IgD-negative memory B cell (primary cell): ENCODE measurements around the gene NR3C1. TPM values are rescaled to one million over a fixed set of nuclear protein-coding genes. Genes with fewer than 3 reads are reported as not detected.
A peak's percentile ranks its signal among the peaks of the same experiment; 100 is the strongest.

Experiments
- H3K27ac Mint-ChIP-seq, 3 donors: one replicate each; pipeline ENCODE4 v1.8.0; 2020 to 2022; ENCODE audit warnings: mild to moderate bottlenecking in 3 of 3, mixed read lengths in 3 of 3, moderate library complexity in 1 of 3
- H3K27me3 Mint-ChIP-seq: one replicate; pipeline ENCODE4 v1.8.0; 2021; ENCODE audit warnings: mixed read lengths
- H3K36me3 Mint-ChIP-seq: one replicate; pipeline ENCODE4 v1.8.0; 2020; ENCODE audit warnings: mild to moderate bottlenecking, mixed read lengths
- H3K4me1 Mint-ChIP-seq, 3 donors: one replicate each; pipeline ENCODE4 v1.8.0; 2020 to 2022; ENCODE audit warnings: mixed read lengths in 3 of 3, mild to moderate bottlenecking in 1 of 3
- H3K4me3 Mint-ChIP-seq, 4 donors: one replicate each; pipeline ENCODE4 v1.8.0; 2020 to 2022; ENCODE audit warnings: mild to moderate bottlenecking in 4 of 4, mixed read lengths in 4 of 4, moderate library complexity in 3 of 4
- H3K9me3 Mint-ChIP-seq, 3 donors: one replicate each; pipeline ENCODE4 v1.8.0; 2020 to 2021; ENCODE audit warnings: mixed read lengths in 3 of 3, mild to moderate bottlenecking in 1 of 3
- polyA plus RNA-seq: library from polyadenylated mRNA; unstranded; fragments of 300-500 nt; fragmentation: Illumina TruSeq; gene quantifications from one replicate; pipeline ENCODE4 v1.2.3, GENCODE V29; 2021

The NR3C1 gene
- polyA plus RNA-seq, 1 donor from 2014 or later, result 78.4 TPM

DNA sequence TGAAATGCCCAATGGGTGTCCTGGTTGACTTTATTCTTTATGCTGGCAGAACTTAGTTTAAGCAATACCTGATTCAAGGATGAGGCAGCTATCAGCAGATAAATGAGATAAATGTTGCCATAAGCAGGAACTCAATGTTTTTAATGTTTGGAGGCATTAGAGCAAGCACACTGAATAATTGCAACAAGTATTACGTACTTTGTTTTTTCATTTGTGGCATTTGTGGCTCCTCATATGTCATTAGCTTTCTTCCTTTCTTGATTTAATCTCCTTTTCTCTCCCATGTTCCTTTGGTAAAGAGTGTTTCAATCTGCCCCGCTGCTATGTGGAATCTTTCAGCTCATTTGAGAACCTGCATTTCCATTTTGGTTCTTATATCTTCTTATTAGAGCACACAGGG, 6.4 kb upstream of the NR3C1 start:
- Mint-ChIP-seq H3K4me3 (peak overlapping the region in 1 of 4 donors; percentile 16), H3K27ac (no peak overlapping the region), H3K4me1 (peaks cover 15 to 19% (median 17%) of the 10 kb centered on the region in 3 donors), H3K9me3 (no peaks in the 10 kb centered on the region), H3K27me3 (peaks cover 1% of the 10 kb centered on the region), H3K36me3 (no peaks in the 10 kb centered on the region)

DNA sequence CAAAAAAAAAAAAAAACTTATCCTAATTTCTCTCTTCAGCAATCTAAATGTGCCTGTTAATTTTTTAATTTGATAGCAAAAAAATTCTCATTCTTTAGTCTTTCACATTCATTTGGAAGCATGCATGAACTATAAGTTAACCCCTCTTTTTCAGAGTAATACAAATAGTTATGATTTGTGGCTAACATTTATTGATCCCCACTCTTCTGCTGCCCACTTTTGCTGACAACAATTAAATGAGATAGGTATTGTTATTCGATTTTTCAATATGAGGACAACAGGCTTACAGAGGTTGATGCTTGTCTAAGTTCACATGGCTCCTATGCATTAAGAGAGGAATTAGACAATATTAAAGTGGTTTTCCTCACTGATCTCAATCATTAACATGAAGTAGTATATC, 2.9 kb upstream of the NR3C1 start:
- H3K9me3 Mint-ChIP-seq, result no peaks in the 10 kb centered on the region
- H3K4me3 Mint-ChIP-seq, result peak overlapping the region in 2 of 4 donors; percentile 72 to 99

DNA sequence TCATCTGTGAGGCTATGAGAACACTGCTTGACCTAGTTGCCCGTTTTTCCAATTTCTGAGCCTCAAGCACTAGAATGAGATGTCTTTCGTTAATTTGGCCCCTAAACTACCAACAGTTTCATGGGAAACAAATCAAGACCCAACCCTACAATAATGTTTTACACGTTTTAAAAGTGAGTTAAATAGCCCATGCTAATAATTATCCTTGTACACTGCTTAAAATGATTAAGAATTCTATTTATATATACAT, 2.3 kb upstream of the NR3C1 start:
- Mint-ChIP-seq H3K9me3 (no peaks in the 10 kb centered on the region), H3K27me3 (no peaks in the 10 kb centered on the region), H3K4me1 (peaks cover 14 to 16% (median 15%) of the 10 kb centered on the region in 3 donors), H3K27ac (peak overlapping the region; percentile 98 to 100 (median 99)), H3K4me3 (peak overlapping the region; percentile 95 to 99 (median 99)), H3K36me3 (peaks cover under 1% of the 10 kb centered on the region)

More for the DNA sequence above, 2.9 kb upstream of the NR3C1 start:
- no peaks in the 10 kb centered on the region for H3K36me3 Mint-ChIP-seq
- peak overlapping the region in 2 of 3 donors; percentile 65 to 100 for H3K27ac Mint-ChIP-seq
- H3K27me3 Mint-ChIP-seq, result no peaks in the 10 kb centered on the region
- H3K4me1 Mint-ChIP-seq, result peaks cover 7 to 10% (median 9%) of the 10 kb centered on the region in 3 donors

DNA sequence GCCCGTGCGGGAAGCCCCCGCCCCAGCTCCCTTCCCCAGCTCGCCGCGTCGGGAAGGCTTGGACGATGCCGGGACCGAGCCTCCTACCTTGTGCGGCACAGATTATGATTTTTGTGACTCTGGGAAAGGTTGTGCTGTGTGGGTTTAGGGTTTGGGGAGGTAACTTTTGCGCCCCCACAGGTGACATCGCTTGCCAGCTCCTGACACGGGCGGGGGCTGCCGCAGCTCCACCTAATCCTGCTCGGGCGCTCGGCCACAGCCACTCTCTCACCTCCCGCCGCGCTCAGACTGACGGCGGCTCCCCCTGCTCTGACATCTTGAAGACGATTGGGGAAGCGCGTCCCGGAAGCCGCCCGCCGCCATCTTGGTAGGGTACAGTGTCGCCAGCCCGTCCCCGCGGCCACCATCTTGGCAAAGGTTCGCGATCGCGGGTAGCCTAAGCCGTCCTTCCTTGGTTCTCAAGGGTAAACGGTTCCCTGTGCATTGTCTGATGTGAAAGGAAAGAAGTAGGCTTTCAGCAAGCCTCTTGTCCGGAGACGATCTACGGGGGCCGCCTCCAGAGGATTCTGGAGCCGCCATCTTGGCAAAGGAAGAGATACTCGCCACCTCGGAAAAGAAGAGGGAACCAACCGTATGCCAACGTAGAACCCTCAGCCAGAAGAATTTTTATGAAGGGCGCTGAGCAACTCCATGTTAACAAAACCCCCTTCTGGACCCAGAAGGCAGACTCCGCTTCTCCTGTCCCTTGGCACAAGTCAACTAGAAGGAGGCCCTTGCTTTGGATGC, 1.8 kb upstream of the NR3C1 start:
- Mint-ChIP-seq H3K4me1 (peaks cover 19 to 22% (median 21%) of the 10 kb centered on the region in 3 donors), H3K27ac (peak overlapping the region; percentile 98 to 100 (median 99)), H3K4me3 (peak overlapping the region; percentile 95 to 99 (median 99)), H3K36me3 (peaks cover 5% of the 10 kb centered on the region), H3K27me3 (no peaks in the 10 kb centered on the region), H3K9me3 (no peaks in the 10 kb centered on the region)

DNA sequence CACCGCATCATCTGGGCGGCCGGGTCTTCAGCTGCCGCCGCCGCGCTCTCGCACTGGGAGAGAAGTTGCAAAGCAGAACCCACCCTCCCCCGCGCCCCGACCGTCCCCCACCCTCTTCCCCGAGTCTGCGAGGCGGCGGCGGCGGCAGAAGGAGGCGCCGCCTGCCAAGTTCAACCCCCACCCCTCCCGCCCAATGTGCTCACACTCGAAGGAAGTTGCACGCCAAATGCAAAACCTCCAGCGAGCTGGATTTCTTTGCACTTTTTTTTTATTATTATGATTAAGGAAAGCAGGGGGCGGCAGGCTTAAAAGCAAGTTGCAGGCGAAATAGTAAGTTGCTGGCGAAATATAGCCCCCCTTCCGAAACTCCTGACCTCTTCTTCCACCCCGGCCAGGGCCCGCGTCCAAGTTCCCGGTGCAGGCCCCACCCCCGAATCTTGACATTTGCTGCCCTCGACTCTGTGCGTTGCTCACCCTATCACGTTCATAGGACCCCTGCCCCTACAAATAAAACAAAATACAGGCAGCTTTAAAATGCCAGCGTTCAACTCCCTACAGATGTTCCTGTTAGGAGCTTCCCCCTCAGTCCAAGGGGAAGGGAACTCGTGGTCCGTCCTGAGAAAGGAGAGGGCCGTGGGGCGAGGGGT, 1.1 kb upstream of the NR3C1 start:
- Mint-ChIP-seq H3K4me1 (peaks cover 25 to 29% (median 28%) of the 10 kb centered on the region in 3 donors), H3K36me3 (peaks cover 7% of the 10 kb centered on the region), H3K9me3 (no peaks in the 10 kb centered on the region), H3K4me3 (peak overlapping the region; percentile 95 to 99 (median 99)), H3K27ac (peak overlapping the region; percentile 98 to 100 (median 99)), H3K27me3 (no peaks in the 10 kb centered on the region)

DNA sequence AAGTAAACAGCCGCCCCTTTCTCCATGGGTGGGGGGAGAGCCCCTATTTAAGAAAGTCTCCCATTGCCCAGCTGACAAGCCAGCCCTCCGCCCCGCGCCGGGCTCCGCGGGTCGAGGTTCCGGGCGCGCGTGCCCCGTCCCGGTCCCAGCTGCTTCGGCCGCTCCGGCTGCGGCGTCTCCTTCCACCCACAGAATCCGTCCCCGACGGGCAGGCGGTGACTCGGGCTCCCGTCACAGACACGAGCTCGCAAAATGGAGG, 223 bp downstream of the NR3C1 start:
- peak overlapping the region; percentile 89 to 99 (median 94) for H3K4me3 Mint-ChIP-seq
- no peaks in the 10 kb centered on the region for H3K27me3 Mint-ChIP-seq
- H3K4me1 Mint-ChIP-seq, result peaks cover 37 to 42% (median 39%) of the 10 kb centered on the region in 3 donors
- peak overlapping the region; percentile 59 to 100 (median 89) for H3K27ac Mint-ChIP-seq
- H3K36me3 Mint-ChIP-seq, result peaks cover 7% of the 10 kb centered on the region
- H3K9me3 Mint-ChIP-seq, result no peaks in the 10 kb centered on the region

DNA sequence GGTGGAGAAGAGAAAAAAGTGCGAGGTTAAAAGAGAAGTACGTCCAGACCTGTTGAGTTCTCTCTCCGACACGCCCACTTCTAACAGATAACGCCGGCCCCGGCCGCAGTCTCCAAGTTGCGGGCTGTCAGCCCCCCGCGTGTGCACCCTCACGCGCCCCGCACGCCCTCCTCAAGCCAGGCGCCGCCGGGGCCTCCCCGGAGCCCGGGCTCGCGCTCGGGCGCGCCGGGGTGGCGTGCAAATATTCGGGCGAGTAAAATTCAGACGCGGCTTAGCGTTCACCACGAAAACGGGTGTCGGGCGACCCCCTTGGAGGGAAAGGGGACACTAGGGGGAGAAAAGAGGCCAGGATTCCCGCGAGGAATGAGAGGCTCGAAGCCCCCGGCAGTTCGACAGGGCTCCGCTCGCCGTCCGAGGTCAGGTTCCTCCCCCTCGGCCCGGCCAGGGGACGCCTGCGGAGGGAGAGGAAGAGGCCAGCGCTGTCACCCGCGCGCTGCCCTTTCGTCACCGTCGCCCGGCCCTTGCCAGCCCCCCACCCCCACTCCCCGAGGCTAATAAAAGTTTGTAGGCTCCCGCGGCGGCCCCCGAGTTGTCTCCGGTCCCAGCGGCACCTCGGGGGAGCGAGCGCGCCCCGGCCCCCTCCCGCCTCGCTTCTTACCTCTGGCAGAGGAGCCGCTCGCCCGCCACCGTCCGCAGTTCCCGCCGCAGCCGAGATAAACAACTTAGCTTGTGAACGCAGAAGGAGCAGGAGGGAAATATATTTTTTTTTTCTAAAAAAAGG, 743 bp downstream of the NR3C1 start:
- H3K4me1 Mint-ChIP-seq, result peaks cover 37 to 43% (median 39%) of the 10 kb centered on the region in 3 donors
- no peaks in the 10 kb centered on the region for H3K27me3 Mint-ChIP-seq
- peak overlapping the region; percentile 87 to 100 (median 90) for H3K27ac Mint-ChIP-seq
- H3K36me3 Mint-ChIP-seq, result peaks cover 7% of the 10 kb centered on the region
- peak overlapping the region; percentile 89 to 99 (median 96) for H3K4me3 Mint-ChIP-seq
- no peaks in the 10 kb centered on the region for H3K9me3 Mint-ChIP-seq

DNA sequence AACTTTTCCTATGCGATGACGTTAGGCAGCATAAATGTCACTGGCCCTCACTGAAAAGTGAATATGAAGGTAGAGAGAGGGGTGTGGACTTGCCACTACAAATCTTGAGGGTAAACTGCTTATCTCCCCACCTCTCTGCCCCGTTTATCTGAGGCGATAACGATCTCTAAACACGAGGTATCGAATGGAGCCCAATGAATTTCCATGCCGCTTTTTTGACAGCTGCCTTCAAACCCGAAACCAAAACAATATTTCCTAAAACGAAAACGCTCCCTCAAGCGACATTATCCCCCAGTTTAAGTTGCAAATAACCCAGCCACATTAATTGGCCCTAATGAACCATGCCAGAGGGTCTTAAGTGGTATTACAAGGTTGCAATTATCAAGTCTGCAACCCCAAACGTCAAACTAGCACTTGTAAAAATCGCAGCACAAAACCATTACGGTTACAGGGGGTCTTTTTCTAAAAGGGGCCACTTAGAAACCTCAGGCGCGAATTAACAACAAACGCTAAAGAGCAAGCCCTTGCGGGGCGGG, 1.4 kb downstream of the NR3C1 start:
- Mint-ChIP-seq H3K4me3 (peak overlapping the region; percentile 89 to 99 (median 96)), H3K4me1 (peaks cover 37 to 49% (median 42%) of the 10 kb centered on the region in 3 donors), H3K27ac (peak overlapping the region; percentile 87 to 100 (median 90)), H3K27me3 (no peaks in the 10 kb centered on the region), H3K9me3 (no peaks in the 10 kb centered on the region), H3K36me3 (peaks cover 7% of the 10 kb centered on the region)

DNA sequence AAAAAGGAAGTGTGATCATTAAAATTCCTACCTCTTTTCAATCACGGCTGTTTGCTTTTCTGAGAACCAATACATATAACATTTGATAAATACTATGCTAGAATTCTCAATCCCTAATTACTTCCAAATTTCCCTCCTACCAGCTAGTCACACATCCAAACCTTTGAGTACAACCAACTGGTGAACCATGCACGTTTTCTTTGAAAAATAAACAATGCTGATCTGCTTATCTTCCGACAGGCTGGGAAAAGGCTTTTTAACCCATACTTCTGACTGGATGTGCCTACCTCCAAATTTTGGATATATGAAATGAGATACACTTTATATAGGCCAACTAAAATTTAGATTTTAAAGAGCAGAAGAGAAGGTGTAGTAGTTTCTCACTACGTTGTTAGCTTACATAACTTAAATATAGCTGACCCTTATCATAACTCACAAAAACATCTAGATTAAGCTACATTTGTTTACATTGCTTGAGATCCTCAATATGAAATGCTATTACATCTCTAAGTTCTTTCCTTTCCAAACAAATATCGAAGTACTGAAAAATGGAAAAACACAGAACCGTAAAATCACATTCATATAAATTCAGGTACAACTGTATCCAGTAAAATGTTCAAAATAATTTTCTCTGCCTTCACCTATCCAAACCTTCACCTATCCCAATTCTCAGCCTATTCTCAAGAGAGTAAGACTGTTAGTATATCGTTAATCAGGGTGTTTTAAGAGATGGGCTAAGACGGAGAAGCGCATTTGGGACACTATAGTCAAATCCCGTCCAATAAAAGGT, 2.1 kb downstream of the NR3C1 start:
- Mint-ChIP-seq H3K9me3 (no peaks in the 10 kb centered on the region), H3K4me3 (peak overlapping the region; percentile 89 to 99 (median 96)), H3K4me1 (peaks cover 40 to 54% (median 46%) of the 10 kb centered on the region in 3 donors), H3K27me3 (no peaks in the 10 kb centered on the region), H3K27ac (peak overlapping the region in 2 of 3 donors; percentile 90 to 100), H3K36me3 (peaks cover 7% of the 10 kb centered on the region)

DNA sequence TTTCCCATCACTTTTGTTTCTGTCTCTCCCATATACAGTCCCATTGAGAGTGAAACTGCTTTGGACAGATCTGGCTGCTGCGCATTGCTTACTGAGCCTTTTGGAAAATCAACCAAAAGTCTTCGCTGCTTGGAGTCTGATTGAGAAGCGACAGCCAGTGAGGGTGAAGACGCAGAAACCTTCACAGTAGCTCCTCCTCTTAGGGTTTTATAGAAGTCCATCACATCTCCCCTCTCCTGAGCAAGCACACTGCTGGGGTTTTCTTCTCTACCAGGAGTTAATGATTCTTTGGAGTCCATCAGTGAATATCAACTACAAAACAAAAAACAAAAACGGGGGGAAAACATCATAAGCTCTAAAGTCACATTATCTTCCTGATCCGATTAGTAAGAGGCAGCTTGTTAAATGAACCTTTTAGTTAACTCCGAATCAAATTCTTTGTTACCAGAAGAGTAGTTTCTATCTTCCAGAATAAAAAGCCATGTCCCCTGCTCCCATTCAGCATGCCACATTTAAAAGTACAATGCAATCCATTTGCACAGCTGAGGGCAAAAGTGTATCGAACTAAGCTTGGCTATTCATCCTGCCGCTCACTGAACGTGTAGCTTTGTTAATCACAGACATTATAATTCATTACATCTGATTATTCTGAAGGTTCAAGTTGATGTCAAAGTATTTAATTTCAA, 2.8 kb downstream of the NR3C1 start:
- Mint-ChIP-seq H3K4me1 (peaks cover 45 to 62% (median 50%) of the 10 kb centered on the region in 3 donors), H3K4me3 (peak overlapping the region; percentile 89 to 99 (median 96)), H3K36me3 (peaks cover 7% of the 10 kb centered on the region), H3K27me3 (no peaks in the 10 kb centered on the region), H3K9me3 (no peaks in the 10 kb centered on the region), H3K27ac (peak overlapping the region in 2 of 3 donors; percentile 47 to 100)

DNA sequence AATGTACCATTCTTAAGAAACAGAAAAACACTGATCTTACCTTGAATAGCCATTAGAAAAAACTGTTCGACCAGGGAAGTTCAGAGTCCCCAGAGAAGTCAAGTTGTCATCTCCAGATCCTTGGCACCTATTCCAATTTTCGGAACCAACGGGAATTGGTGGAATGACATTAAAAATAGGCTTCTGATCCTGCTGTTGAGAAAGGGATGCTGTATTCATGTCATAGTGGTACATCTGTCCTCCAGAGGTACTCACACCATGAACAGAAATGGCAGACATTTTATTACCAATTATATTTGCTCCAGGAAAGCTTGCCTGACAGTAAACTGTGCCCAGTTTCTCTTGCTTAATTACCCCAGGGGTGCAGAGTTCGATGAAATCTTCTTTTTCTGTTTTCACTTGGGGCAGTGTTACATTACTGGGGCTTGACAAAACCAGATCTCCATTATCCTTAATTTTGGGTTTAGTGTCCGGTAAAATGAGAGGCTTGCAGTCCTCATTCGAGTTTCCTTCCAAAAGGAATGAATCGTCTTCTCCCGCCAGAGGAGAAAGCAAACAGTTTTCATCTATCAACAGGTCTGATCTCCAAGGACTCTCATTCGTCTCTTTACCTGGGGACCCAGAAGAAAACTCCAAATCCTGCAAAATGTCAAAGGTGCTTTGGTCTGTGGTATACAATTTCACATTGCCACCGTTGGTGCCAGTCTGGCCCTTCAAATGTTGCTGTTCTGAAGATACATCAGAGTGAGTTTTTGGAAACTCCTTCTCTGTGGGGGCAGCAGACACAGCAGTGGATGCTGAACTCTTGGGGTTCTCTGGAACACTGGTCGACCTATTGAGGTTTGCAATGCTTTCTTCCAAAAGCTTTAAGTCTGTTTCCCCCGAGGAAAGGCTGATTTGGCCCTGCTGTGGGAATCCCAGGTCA, 3.6 kb downstream of the NR3C1 start:
- H3K4me1 Mint-ChIP-seq, result peaks cover 49 to 67% (median 54%) of the 10 kb centered on the region in 3 donors
- peak overlapping the region in 2 of 3 donors; percentile 47 to 100 for H3K27ac Mint-ChIP-seq
- H3K36me3 Mint-ChIP-seq, result peaks cover 7% of the 10 kb centered on the region
- peak overlapping the region; percentile 89 to 99 (median 96) for H3K4me3 Mint-ChIP-seq
- H3K27me3 Mint-ChIP-seq, result no peaks in the 10 kb centered on the region
- no peaks in the 10 kb centered on the region for H3K9me3 Mint-ChIP-seq

DNA sequence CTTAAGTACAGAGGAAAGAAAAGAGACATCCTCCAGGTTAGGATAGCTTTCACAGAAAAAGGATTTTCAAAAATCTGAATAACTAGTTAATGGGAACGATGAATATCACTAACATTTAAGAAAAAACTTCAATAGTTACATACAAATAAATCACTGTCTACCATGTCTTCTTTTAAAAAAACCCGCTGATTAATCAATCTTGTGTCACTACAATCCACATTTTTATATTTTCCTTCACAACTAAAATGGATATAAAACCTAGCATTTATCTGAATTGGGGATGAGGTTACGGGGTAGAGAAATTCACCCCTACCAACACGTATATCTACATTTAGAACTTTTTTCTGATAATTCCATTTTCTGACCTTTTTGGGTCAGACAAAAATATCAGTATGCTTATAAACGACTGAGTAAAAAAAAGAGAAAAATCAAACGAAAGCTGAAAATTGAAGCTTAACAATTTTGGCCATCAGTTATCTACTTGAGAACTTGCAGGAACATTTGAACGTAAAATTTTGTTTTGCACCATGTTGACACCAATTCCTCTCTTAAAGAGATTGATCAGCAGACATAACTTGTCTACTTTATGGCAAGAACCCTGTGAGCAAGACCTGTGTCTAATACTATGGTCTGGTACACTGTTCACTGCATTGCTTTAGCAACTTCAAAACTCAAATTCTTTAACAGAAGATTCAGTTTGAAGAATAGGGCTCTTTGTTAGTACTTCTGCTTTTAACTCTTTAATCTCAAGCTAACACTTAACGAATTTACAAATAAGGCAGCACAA, 4.8 kb downstream of the NR3C1 start:
- peaks cover 57 to 71% (median 59%) of the 10 kb centered on the region in 3 donors for H3K4me1 Mint-ChIP-seq
- peak overlapping the region in 2 of 3 donors; percentile 5 to 11 for H3K27ac Mint-ChIP-seq
- no peaks in the 10 kb centered on the region for H3K27me3 Mint-ChIP-seq
- peak overlapping the region; percentile 89 to 99 (median 96) for H3K4me3 Mint-ChIP-seq
- H3K36me3 Mint-ChIP-seq, result peaks cover 7% of the 10 kb centered on the region
- no peaks in the 10 kb centered on the region for H3K9me3 Mint-ChIP-seq
